ENCODE data around the gene APOB. TPM values are rescaled to one million over a fixed set of nuclear protein-coding genes. Genes with fewer than 3 reads are reported as not detected.

APOB gene
- polyA plus RNA-seq, 2 of the 4 experiments (the other 2 are of a cell fraction): under 0.01 TPM; not detected in 1

GRCh38 chr2:21021430-21021829 is 22.4 kb downstream of the APOB start:
- Histone ChIP-seq H3K4me3 (no peak overlapping the region), H3K4me1 (no peaks in the 10 kb centered on the region), H3K27ac (no peak overlapping the region), H3K4me2 (no peak overlapping the region), H3K9me3 (no peaks in the 10 kb centered on the region)
- DNase-seq (ENCODE audit: low read depth in 1 of 2, low spot score in 1 of 2) (no peak), ATAC-seq (no peak), FAIRE-seq (no peak)
- 13% methylated on average over 1 of the region's 1 CpG for WGBS (ENCODE audit: missing lambda C conversion rate)
- POLR2A ChIA-PET: no interaction called here
- TF ChIP-seq MAFK (IDR thresholded peaks at IDR 0.05; ENCODE audit: partially characterized antibody): no peak
- TF ChIP-seq REST (IDR thresholded peaks at IDR 0.05): no peak
- no peak for TF ChIP-seq RCOR1 (IDR thresholded peaks at IDR 0.05; ENCODE audit: low read depth, low read length)
- no peak for TF ChIP-seq PBX3 (IDR thresholded peaks at IDR 0.05)
- no peak for TF ChIP-seq TFCP2L1 (CRISPR knock-in tag; IDR thresholded peaks at IDR 0.05)
- no peak for TF ChIP-seq SREBF2 (IDR thresholded peaks at IDR 0.05)
- no peak for TF ChIP-seq GATA3 (IDR thresholded peaks at IDR 0.05; ENCODE audit: borderline replicate concordance)
- TF ChIP-seq FOXS1 (CRISPR knock-in tag; IDR thresholded peaks at IDR 0.05): no peak
- CTCF ChIA-PET: interaction anchor here (1.5 kb wide), 1 partner anchor 360 kb away, joined by 4 read pairs; no protein-coding TSS in a partner anchor

GRCh38 chr2:21020668-21021288 is 23.1 kb downstream of the APOB start:
- CTCF ChIA-PET: interaction anchor here (0.9 to 1.5 kb wide), 2 partner anchors 12 to 359 kb away, joined by 3 to 4 read pairs; no protein-coding TSS in a partner anchor
- H3K4me1 ChIP-seq: no peaks in the 10 kb centered on the region
- DNase-seq (ENCODE audit: low read depth in 1 of 2, low spot score in 1 of 2) (no peak), ATAC-seq (no peak), FAIRE-seq (no peak)
- no peak overlapping the region for H3K27ac ChIP-seq
- no peak overlapping the region for H3K4me2 ChIP-seq
- no peak overlapping the region for H3K4me3 ChIP-seq
- POLR2A ChIA-PET: no interaction called here
- H3K9me3 ChIP-seq: no peaks in the 10 kb centered on the region; the same call in 2 of the 3 replicates
- WGBS (ENCODE audit: missing lambda C conversion rate): 19% methylated on average over 2 of the region's 2 CpGs
- TF ChIP-seq BCL3 (IDR thresholded peaks at IDR 0.05): no peak
- no peak for TF ChIP-seq MAX (IDR thresholded peaks at IDR 0.05)
- no peak for TF ChIP-seq SREBF2 (IDR thresholded peaks at IDR 0.05)
- TF ChIP-seq ZC3H11A (IDR thresholded peaks at IDR 0.05): no peak
- TF ChIP-seq RAD21 (conservative IDR thresholded peaks at IDR 0.05 in 1 of 2, IDR thresholded peaks at IDR 0.05 in 1 of 2): no peak
- no peak for TF ChIP-seq CHD2 (IDR thresholded peaks at IDR 0.05; ENCODE audit: low read length, partially characterized antibody)
- no peak for TF ChIP-seq SMC3 (IDR thresholded peaks at IDR 0.05)
- no peak for TF ChIP-seq TP53 (CRISPR knock-in tag; IDR thresholded peaks at IDR 0.05)
- TF ChIP-seq GATA3 (IDR thresholded peaks at IDR 0.05; ENCODE audit: borderline replicate concordance): no peak
- TF ChIP-seq CBX2 (IDR thresholded peaks at IDR 0.05; ENCODE audit: borderline replicate concordance, low read depth): no peak
- no peak for TF ChIP-seq MAFK (IDR thresholded peaks at IDR 0.05; ENCODE audit: partially characterized antibody)
- TF ChIP-seq KDM1A (IDR thresholded peaks at IDR 0.05; ENCODE audit: low read depth): no peak
- TF ChIP-seq CTCF (IDR thresholded peaks at IDR 0.05): no peak
- TF ChIP-seq NPAS2 (CRISPR knock-in tag; IDR thresholded peaks at IDR 0.05; ENCODE audit: borderline replicate concordance): no peak
- no peak for TF ChIP-seq JUN (IDR thresholded peaks at IDR 0.05)
- TF ChIP-seq ELK1 (IDR thresholded peaks at IDR 0.05; ENCODE audit: low read depth, low read length): no peak
- TF ChIP-seq CHD4 (IDR thresholded peaks at IDR 0.05; ENCODE audit: borderline replicate concordance): no peak
- no peak for TF ChIP-seq REST (IDR thresholded peaks at IDR 0.05)

Measured in A549 (cell line).